Esophagus squamous epithelium (tissue), 5 donors: ENCODE measurements around the gene RNF187. TPM values are rescaled to one million over a fixed set of nuclear protein-coding genes. Genes with fewer than 3 reads are reported as not detected.
A peak's percentile ranks its signal among the peaks of the same experiment; 100 is the strongest.

ENCODE experiments used
- DNase-seq: peaks from one replicate; lab custom pipeline; 2025; lab: John Stamatoyannopoulos, UW
- H3K27ac ChIP-seq, 4 donors: fragments of 200-600 bp; sonication (generic); one replicate each; pipeline ENCODE4 v1.5.1; 2016 to 2019; ENCODE audit warnings: mild to moderate bottlenecking in 1 of 4
- H3K27me3 ChIP-seq, 4 donors: fragments of 200-600 bp; sonication (generic); 1 replicate in 3 of 4; 2 replicates in 1 of 4; pipeline versions ENCODE4 v1.5.1 to v1.6.0; 2017 to 2021; ENCODE audit warnings: antibody characterized with exemption in 1 of 4
- H3K36me3 ChIP-seq, 3 donors: fragments of 200-600 bp; sonication (generic); one replicate each; pipeline ENCODE4 v1.5.1; 2016 to 2019
- H3K4me1 ChIP-seq, 3 donors: fragments of 200-600 bp; sonication (generic); one replicate each; pipeline ENCODE4 v1.5.1; 2017 to 2019
- H3K4me3 ChIP-seq, 4 donors: fragments of 200-600 bp; sonication (generic); 1 replicate in 3 of 4; 2 replicates in 1 of 4; pipeline ENCODE4 v1.5.1; 2016 to 2019; ENCODE audit warnings: mild to moderate bottlenecking in 2 of 4, moderate library complexity in 1 of 4
- H3K9me3 ChIP-seq, 3 donors: fragments of 200-600 bp; sonication (generic); one replicate each; pipeline ENCODE4 v1.5.1; 2016 to 2019
- CTCF ChIP-seq, 6 experiments: fragments of 450-650 bp in 4 of 6; fragments of 200-600 bp in 2 of 6; sonication (generic) in 2 of 6; IDR thresholded peaks; one replicate each; pipeline ENCODE4 v1.5.1; 2016 to 2019; ENCODE audit warnings: antibody characterized with exemption in 6 of 6, mild to moderate bottlenecking in 4 of 6, moderate library complexity in 4 of 6
- POLR2A ChIP-seq, 4 donors: fragments of 450-650 bp; IDR thresholded peaks; one replicate each; pipeline ENCODE4 v1.6.1; 2017; ENCODE audit warnings: antibody characterized with exemption in 4 of 4, mild to moderate bottlenecking in 4 of 4, moderate library complexity in 3 of 4
- WGBS, 2 donors: methylation state at CpG; one replicate each; pipeline ENCODE4 v1.1.5; 2018; 5-methylcytosine and 5-hydroxymethylcytosine counted together
- intact Hi-C: fragments of 100-400 bp; cut with DNase I; formaldehyde crosslinking; loops from one replicate; pipeline ENCODE4 v1.15.0; 2022
- total RNA-seq, 4 donors: library from RNA; depleted of rRNA; stranded (reverse); fragments of >200 nt; gene quantifications; one replicate each; pipeline ENCODE4 v1.1.0, GENCODE V29; 2016
- donor health status: DM: yes; HTN: yes; CAD: no.

Gene RNF187
- total RNA-seq, 4 donors from 2014 or later = 33.4 to 74.7 (median 60.0) TPM

DNA sequence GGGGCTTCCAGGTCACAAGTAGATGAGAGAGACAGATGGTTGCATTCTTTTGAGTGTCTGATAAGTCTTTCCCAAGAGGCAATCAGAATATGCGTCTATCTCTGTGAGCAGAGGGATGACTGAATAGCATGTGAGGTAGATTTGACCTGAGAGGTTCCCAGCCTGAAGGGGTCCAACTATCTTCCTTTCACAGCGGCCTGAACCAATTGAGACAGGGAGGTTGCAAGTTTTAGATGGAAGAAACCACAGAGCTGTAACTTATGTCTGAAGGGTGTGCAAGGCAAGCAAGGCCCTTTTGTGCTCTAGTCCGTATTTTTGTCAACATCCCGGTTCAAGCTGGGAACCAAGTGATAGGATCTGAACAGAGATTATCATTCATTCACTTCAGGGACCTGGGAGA, 9.9 kb upstream of the RNF187 start:
- Histone ChIP-seq H3K4me1 (no peaks in the 10 kb centered on the region), H3K9me3 (no peaks in the 10 kb centered on the region), H3K36me3 (no peaks in the 10 kb centered on the region), H3K27me3 (peaks cover 0 to 9% (median 0%) of the 10 kb centered on the region in 4 donors), H3K27ac (no peak overlapping the region), H3K4me3 (no peak overlapping the region)
- intact Hi-C loops = no loop called here
- TF ChIP-seq CTCF (IDR thresholded peaks at IDR 0.05) (no peak), POLR2A (IDR thresholded peaks at IDR 0.05) (no peak)
- DNase-seq = no peak
- WGBS, 2 donors = 89 to 94% methylated on average over 3 to 4 of the region's 4 CpGs

DNA sequence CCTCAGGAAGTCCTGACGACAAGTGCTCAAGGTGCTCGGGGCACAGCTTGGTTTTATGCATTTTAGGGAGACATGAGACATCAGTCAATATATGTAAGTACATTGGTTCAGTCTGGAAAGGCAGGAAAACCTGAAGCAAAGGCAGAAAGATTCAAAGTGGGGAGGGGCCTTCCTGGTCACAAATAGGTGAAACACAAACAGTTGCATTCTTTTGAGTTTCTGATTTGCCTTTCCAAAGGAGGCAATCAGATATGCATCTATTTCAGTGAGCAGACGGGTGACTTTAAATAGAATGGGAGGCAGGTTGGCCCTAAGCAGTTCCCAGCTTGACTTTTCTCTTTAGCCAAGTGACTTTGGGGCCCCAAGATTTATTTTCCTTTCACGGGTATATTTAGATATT, 8.9 kb upstream of the RNF187 start:
- Histone ChIP-seq H3K9me3 (no peaks in the 10 kb centered on the region), H3K36me3 (no peaks in the 10 kb centered on the region), H3K4me3 (no peak overlapping the region), H3K27ac (no peak overlapping the region), H3K27me3 (peaks cover 0 to 2% (median 0%) of the 10 kb centered on the region in 4 donors), H3K4me1 (no peaks in the 10 kb centered on the region)
- DNase-seq = no peak
- 32 to 43% methylated on average over 4 of the region's 4 CpGs for WGBS, 2 donors
- intact Hi-C loops = no loop called here
- no peak for TF ChIP-seq POLR2A (IDR thresholded peaks at IDR 0.05)
- no peak for TF ChIP-seq CTCF (IDR thresholded peaks at IDR 0.05)

DNA sequence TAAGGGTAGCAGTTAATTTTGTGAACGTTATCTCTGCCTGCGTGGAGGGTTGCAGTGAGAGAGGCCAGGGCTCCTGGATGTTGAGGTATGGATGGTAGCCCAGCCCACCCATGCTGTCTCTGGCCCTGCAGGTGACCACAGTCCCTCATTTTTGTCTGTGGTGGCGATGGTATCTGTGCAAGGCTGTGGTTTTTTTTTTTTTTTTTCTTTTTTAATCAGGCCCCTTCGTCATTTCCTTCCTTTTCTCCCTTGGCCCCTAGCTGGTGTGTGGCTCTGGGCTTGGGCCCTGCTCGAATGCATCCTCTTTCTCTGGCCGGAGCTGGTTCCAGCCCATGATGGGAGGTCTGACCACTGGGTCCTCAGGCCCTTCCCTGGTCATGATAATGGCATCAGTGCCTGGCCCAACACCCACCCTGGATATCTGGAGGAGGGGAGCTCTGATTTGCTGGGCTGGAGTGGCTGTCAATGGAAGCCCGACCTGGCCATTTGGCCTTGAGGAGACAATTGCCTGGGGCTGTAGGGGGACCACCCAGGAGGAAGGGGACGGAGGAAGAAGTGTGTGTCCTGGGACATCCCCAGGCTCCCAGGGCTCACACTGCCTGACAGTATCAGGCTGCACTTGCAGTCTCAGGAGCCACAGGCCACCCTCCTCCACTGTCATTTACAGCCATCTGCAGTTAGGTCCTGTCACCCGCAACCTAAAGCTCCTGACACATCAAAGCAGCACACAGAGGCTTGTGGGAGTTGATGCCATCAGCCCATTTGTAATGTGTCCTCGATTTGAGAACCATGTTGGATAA, 8.1 kb upstream of the RNF187 start:
- peak overlapping the region in 2 of 4 donors; percentile 55 to 69 for H3K27ac ChIP-seq
- DNase-seq = no peak
- H3K4me3 ChIP-seq = no peak overlapping the region
- WGBS, 2 donors = 51 to 55% methylated on average over 7 to 8 of the region's 10 CpGs
- no peaks in the 10 kb centered on the region for H3K4me1 ChIP-seq
- intact Hi-C loops = no loop called here
- H3K9me3 ChIP-seq = no peaks in the 10 kb centered on the region
- no peaks in the 10 kb centered on the region for H3K27me3 ChIP-seq
- TF ChIP-seq POLR2A (IDR thresholded peaks at IDR 0.05) = no peak
- no peak for TF ChIP-seq CTCF (IDR thresholded peaks at IDR 0.05)
- H3K36me3 ChIP-seq = no peaks in the 10 kb centered on the region

- Histone ChIP-seq H3K9me3 (no peaks in the 10 kb centered on the region), H3K27ac (no peak overlapping the region), H3K36me3 (no peaks in the 10 kb centered on the region), H3K4me1 (peaks cover 8 to 28% (median 13%) of the 10 kb centered on the region in 3 donors), H3K27me3 (no peaks in the 10 kb centered on the region), H3K4me3 (no peak overlapping the region)
- WGBS, 2 donors = 82% methylated on average over 1 of the region's 1 CpG; no CpG with 5 or more reads in 1 of the 2 donors
- no peak for TF ChIP-seq CTCF (IDR thresholded peaks at IDR 0.05)
- TF ChIP-seq POLR2A (IDR thresholded peaks at IDR 0.05) = no peak
- DNase-seq = no peak
- intact Hi-C loops = no loop called here
Observed at GRCh38 chr1:228483789-228484188, 3.4 kb upstream of the RNF187 start.

- H3K36me3 ChIP-seq = peaks cover 4 to 29% (median 4%) of the 10 kb centered on the region in 3 donors
- H3K4me1 ChIP-seq = peaks cover 12 to 50% (median 24%) of the 10 kb centered on the region in 3 donors
- TF ChIP-seq CTCF (IDR thresholded peaks at IDR 0.05) = peak in 1 of 6 experiments; percentile 2
- peak in 1 of 4 donors; percentile 47 for TF ChIP-seq POLR2A (IDR thresholded peaks at IDR 0.05)
- H3K27me3 ChIP-seq = no peaks in the 10 kb centered on the region
- H3K27ac ChIP-seq = peak overlapping the region; percentile 95 to 100 (median 98)
- peak; percentile 46 for DNase-seq
- H3K4me3 ChIP-seq = peak overlapping the region; percentile 54 to 93 (median 86)
- 0% methylated on average over 7 to 18 of the region's 60 CpGs for WGBS, 2 donors
- no peaks in the 10 kb centered on the region for H3K9me3 ChIP-seq
- intact Hi-C loops = no loop called here
Observed at GRCh38 chr1:228486596-228487335, 416 bp upstream of the RNF187 start.
